K562 (cell line): ENCODE results near the gene RASSF10. TPM values are rescaled to one million over a fixed set of nuclear protein-coding genes. Genes with fewer than 3 reads are reported as not detected.
A peak's percentile ranks its signal among the peaks of the same experiment; 100 is the strongest.

Source experiments
- CREBBP ChIP-seq: IDR thresholded peaks from one replicate; pipeline ENCODE4 v1.6.1; 2012; ENCODE audit warnings: low read depth, mild to moderate bottlenecking, control low read depth, inconsistent platforms, low read length
- EP300 ChIP-seq: IDR thresholded peaks from 2 replicates; pipeline ENCODE4 v1.6.1; 2012; ENCODE audit warnings: low read length, improper control_type of control experiment
- NFE2 ChIP-seq: IDR thresholded peaks from 2 replicates; pipeline ENCODE4 v1.6.1; 2014; ENCODE audit warnings: antibody characterized with exemption, low read depth
- POLR2H ChIP-seq: IDR thresholded peaks from 2 replicates; pipeline ENCODE4 v1.6.1; 2016; ENCODE audit warnings: missing genetic modification characterization, low read depth, mild to moderate bottlenecking, control low read depth, missing compliant biosample characterization, moderate library complexity
- polyA plus RNA-seq, 8 experiments: library from polyadenylated mRNA; depleted of rRNA in 4 of 8; stranded (reverse) in 5 of 8; unstranded in 3 of 8; fragments of >200 nt; fragmentation: Nextera tagmentation in 2 of 8; fragmentation: Illumina TruSeq in 1 of 8; extraction: Ambion mirVana in 2 of 8; extraction: Trizol in 1 of 8; gene quantifications; 2 replicates each; pipeline versions ENCODE4 v1.2.1 to v1.2.3, GENCODE V29; 2011 to 2014; ENCODE audit warnings: inconsistent platforms in 1 of 8, missing spikeins in 1 of 8
- total RNA-seq, 7 experiments: library from RNA; depleted of rRNA in 6 of 7; stranded (reverse); fragments of >200 nt in 6 of 7; fragmentation: Illumina TruSeq in 2 of 7; extraction: Trizol in 2 of 7; gene quantifications; 2 replicates each; pipeline versions ENCODE4 v1.2.1 to v1.2.3, GENCODE V29; 2011 to 2021; ENCODE audit warnings: low replicate concordance in 1 of 7
- TF ChIP-seq, protein P1 (sequence below), 2 experiments: fragments of 450-650 bp; conservative IDR thresholded peaks; 2 replicates each; pipeline ENCODE4 v1.6.1; 2017; ENCODE audit warnings: mild to moderate bottlenecking in 2 of 2, moderate library complexity in 2 of 2
- TF ChIP-seq, protein P2 (sequence below): fragments of 250-450 bp; sonication (Bioruptor Pico); IDR thresholded peaks from 2 replicates; pipeline ENCODE4 v1.4.0; 2020
- TF ChIP-seq, protein P3 (sequence below): fragments of 250-450 bp; sonication (Bioruptor Pico); IDR thresholded peaks from 2 replicates; pipeline ENCODE4 v1.5.0; 2021; ENCODE audit warnings: mild to moderate bottlenecking, moderate library complexity
- TF ChIP-seq, protein P4 (sequence below): fragments of 450-650 bp; formaldehyde crosslinking; IDR thresholded peaks from 2 replicates; pipeline ENCODE4 v1.4.0; 2022; ENCODE audit warnings: mild to moderate bottlenecking, moderate library complexity
- TF ChIP-seq, protein P5 (sequence below), 3 experiments: fragments of 200-800 bp in 1 of 3; sonication (Bioruptor generic) in 1 of 3; sonication (generic) in 1 of 3; formaldehyde crosslinking in 1 of 3; IDR thresholded peaks; 2 replicates each; pipeline versions ENCODE4 v1.6.1 to v1.8.0; 2016 to 2022; ENCODE audit warnings: mild to moderate bottlenecking in 2 of 3, missing compliant biosample characterization in 2 of 3, missing genetic modification characterization in 2 of 3, missing genetic modification reagents in 1 of 3

The RASSF10 gene
- total and polyA plus RNA-seq, 9 of the 15 experiments (the other 6 are each of a cell fraction or from before 2014, with no cell fraction given) = not detected

DNA sequence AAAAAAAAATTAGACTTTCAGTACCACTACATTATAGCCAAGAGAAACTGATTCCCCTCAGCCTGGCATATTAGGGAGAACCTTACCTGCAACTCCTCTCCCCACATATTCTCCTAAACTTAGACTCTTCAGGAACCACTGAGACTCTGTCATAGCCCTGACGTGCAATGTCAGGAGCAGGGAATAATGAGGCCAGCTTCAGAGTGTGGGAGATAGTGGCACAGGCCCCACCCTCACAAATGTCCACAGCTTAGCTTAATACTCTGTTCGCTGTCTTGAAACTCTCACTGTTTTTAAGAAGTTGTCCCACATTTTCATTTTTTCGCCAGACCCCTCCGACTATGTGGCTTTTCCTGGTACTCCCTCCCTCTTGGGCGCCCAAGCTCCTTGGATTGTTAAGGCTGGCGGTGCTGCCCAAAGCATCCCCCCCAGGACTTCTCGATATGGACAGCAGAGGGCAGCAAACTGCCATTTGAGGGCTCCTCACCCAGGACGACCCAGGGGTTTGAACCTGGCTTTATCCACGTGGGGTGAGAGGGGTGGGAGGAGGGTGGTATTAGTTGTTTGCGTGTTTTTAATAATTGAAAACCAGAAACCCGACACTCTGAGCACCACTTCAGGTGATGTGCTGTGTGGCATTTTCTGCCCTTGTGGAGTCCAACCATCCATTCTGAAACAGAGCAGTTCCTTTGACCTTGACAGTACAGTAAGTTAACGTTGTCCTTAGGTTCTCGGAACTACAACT, 45.2 kb upstream of the RASSF10 start (continued):
- TF ChIP-seq, protein P1, sequence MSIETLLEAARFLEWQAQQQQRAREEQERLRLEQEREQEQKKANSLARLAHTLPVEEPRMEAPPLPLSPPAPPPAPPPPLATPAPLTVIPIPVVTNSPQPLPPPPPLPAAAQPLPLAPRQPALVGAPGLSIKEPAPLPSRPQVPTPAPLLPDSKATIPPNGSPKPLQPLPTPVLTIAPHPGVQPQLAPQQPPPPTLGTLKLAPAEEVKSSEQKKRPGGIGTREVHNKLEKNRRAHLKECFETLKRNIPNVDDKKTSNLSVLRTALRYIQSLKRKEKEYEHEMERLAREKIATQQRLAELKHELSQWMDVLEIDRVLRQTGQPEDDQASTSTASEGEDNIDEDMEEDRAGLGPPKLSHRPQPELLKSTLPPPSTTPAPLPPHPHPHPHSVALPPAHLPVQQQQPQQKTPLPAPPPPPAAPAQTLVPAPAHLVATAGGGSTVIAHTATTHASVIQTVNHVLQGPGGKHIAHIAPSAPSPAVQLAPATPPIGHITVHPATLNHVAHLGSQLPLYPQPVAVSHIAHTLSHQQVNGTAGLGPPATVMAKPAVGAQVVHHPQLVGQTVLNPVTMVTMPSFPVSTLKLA (conservative IDR thresholded peaks at IDR 0.05) = no peak; a peak in 1 of 4 replicates
- TF ChIP-seq NFE2 (no peak), POLR2H (tag) (no peak), CREBBP (no peak), EP300 (no peak)
- TF ChIP-seq, protein P2, sequence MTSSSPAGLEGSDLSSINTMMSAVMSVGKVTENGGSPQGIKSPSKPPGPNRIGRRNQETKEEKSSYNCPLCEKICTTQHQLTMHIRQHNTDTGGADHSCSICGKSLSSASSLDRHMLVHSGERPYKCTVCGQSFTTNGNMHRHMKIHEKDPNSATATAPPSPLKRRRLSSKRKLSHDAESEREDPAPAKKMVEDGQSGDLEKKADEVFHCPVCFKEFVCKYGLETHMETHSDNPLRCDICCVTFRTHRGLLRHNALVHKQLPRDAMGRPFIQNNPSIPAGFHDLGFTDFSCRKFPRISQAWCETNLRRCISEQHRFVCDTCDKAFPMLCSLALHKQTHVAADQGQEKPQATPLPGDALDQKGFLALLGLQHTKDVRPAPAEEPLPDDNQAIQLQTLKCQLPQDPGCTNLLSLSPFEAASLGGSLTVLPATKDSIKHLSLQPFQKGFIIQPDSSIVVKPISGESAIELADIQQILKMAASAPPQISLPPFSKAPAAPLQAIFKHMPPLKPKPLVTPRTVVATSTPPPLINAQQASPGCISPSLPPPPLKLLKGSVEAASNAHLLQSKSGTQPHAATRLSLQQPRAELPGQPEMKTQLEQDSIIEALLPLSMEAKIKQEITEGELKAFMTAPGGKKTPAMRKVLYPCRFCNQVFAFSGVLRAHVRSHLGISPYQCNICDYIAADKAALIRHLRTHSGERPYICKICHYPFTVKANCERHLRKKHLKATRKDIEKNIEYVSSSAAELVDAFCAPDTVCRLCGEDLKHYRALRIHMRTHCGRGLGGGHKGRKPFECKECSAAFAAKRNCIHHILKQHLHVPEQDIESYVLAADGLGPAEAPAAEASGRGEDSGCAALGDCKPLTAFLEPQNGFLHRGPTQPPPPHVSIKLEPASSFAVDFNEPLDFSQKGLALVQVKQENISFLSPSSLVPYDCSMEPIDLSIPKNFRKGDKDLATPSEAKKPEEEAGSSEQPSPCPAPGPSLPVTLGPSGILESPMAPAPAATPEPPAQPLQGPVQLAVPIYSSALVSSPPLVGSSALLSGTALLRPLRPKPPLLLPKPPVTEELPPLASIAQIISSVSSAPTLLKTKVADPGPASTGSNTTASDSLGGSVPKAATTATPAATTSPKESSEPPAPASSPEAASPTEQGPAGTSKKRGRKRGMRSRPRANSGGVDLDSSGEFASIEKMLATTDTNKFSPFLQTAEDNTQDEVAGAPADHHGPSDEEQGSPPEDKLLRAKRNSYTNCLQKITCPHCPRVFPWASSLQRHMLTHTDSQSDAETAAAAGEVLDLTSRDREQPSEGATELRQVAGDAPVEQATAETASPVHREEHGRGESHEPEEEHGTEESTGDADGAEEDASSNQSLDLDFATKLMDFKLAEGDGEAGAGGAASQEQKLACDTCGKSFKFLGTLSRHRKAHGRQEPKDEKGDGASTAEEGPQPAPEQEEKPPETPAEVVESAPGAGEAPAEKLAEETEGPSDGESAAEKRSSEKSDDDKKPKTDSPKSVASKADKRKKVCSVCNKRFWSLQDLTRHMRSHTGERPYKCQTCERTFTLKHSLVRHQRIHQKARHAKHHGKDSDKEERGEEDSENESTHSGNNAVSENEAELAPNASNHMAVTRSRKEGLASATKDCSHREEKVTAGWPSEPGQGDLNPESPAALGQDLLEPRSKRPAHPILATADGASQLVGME (CRISPR knock-in tag) = no peak
- TF ChIP-seq, protein P3, sequence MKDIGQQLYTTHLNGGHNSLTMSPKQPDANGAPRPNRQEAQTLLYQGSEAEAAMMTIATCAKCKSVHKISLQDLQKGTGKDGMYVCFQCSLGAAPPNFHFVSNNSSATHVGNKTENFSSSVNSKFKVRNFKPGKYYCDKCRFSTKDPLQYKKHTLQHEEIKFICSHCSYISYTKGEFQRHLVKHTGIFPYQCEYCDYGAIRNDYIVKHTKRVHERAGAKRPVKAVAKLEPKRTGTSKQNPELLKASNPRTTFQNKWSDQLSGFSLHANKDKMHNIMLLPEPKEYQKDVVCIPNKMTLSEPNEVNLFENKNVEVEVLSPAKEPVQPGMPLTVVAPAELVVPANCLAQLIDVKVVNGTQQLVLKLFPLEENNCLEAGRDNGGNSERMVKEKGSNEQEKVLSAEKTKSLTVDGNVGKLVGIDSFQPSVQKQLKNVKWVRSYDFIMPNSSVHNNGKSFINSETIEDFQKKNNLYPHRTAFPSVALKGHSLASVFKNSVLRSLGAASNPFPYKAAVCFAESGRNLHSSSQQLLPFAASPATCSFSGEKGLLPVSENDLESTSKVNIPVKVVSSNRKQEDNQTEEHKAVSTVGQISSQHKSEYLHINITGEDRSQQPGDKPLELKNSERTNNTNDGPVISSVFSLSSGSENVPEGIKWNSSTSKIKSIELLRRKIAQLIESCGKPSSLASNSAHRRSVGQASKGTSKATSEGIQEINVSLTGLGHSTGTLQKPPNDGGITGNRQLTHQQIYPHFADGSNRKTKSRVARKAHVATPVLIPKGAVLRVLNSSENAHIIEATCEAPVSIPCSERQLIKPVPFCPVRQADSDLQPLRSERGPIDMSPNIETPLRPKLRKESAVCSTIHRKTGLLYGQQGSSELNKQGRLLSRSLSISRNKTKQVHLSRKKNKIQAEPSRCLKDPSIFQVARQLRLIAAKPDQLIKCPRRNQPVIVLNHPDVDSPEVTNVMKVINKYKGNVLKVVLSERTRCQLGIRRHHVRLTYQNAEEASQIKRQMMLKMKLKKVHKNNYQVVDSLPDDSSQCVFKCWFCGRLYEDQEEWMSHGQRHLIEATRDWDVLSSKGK (CRISPR knock-in tag) = no peak
- TF ChIP-seq, protein P4, sequence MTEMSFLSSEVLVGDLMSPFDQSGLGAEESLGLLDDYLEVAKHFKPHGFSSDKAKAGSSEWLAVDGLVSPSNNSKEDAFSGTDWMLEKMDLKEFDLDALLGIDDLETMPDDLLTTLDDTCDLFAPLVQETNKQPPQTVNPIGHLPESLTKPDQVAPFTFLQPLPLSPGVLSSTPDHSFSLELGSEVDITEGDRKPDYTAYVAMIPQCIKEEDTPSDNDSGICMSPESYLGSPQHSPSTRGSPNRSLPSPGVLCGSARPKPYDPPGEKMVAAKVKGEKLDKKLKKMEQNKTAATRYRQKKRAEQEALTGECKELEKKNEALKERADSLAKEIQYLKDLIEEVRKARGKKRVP (CRISPR knock-in tag) = no peak
- TF ChIP-seq, protein P5, sequence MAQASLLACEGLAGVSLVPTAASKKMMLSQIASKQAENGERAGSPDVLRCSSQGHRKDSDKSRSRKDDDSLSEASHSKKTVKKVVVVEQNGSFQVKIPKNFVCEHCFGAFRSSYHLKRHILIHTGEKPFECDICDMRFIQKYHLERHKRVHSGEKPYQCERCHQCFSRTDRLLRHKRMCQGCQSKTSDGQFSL (CRISPR knock-in tag; IDR thresholded peaks at IDR 0.05) = peak; percentile 93
- TF ChIP-seq, protein P5 (tag; IDR thresholded peaks at IDR 0.05) = peak in 1 of 2 experiments; percentile 69; a peak in 1 of 4 replicates
